Heart left ventricle (tissue), 13 donors: ENCODE measurements around the gene RSPH6A.

Experiments
- CTCF ChIP-seq, 12 donors: fragments of 200-600 bp; sonication (generic) in 4 of 12; IDR thresholded peaks; one replicate each; pipeline versions ENCODE4 v1.5.0 to v1.8.0; 2018 to 2022; ENCODE audit warnings: antibody characterized with exemption in 12 of 12, mild to moderate bottlenecking in 5 of 12
- POLR2A ChIP-seq, 2 donors: fragments of 450-650 bp; IDR thresholded peaks; one replicate each; pipeline ENCODE4 v1.6.1; 2017; ENCODE audit warnings: antibody characterized with exemption in 2 of 2, mild to moderate bottlenecking in 2 of 2, moderate library complexity in 2 of 2
- donor health status: ischemic (EF 13 %, LVEDD 7.1; RV severe dilation, severe dysfunction).
- donor health status: DM: no; HTN: yes; CAD: no.
- donor health status: DM: no; HTN: no; CAD: no.
- donor health status: ischemic (EF 25% LVEDD 6.9; RV normal size, moderate dysfunction).
- donor health status: ischemic (EF 25% LVEDD 5.7; RV mildly dilated, moderate dysfunction).
- donor health status: ischemic (EF 35%, LVEDD 5.7; RV mildly dilated, moderate dysfunction).
- donor health status: nonischemic (EF 11% LVEDD 7.7; RV severe dilation, severe dysfunction).
- donor health status: DM: yes; HTN: yes; CAD: no.
- donor health status: PGD.
- donor health status: ischemic (EF 29% LVEDD 5.4; RV normal size, mild dysfunction).
- donor health status: nonischemic (EF 23%, LVEDD 6.1; RV moderate dilation, normal function).

DNA sequence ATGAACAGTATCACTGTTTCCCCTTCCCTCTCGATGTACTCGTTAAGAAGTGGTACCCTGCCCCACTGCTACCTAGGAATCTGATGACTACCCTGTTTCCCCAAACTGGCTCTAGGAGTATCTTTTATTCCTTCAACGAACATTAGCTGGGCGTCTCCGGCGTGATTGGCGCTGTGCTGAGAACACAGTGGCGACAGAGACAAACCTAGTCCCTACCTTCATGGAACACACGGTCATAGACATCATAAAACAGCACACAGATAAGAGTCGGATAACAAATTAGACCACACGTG, 47.1 kb upstream of the RSPH6A start:
- TF ChIP-seq CTCF (IDR thresholded peaks at IDR 0.05) (no peak), POLR2A (IDR thresholded peaks at IDR 0.05) (no peak)
